NCI-H2171 (cell line): ENCODE data around the gene RPL36.
"Not testable (repeated sequence)": the region's sequence is repeated elsewhere in the genome, so short reads cannot be mapped to it uniquely, and the experiment has no call there.

ENCODE experiments used
- DNase-seq: peaks from one replicate; lab custom pipeline; 2025; lab: John Stamatoyannopoulos, UW

Gene RPL36

DNA sequence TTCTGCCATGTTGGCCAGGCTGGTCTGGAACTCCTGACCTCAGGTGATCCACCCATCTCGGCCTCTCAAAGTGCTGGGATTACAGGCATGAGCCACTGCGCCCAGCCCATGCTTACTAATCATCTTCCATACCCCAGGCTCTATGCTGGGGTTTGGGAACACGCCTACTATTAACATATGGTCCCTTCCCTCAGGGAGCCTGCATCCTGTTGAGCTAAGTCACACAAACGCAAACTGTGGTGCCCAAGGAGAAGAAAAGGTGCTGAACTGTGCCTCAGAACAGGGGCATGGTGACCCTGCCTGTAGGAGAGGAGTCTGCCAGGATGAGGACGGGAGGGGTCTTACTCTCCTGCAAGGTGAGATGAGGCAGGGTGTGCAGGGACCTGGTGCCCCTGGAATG lies 15.4 kb upstream of the RPL36 start:
- no peak for DNase-seq

DNA sequence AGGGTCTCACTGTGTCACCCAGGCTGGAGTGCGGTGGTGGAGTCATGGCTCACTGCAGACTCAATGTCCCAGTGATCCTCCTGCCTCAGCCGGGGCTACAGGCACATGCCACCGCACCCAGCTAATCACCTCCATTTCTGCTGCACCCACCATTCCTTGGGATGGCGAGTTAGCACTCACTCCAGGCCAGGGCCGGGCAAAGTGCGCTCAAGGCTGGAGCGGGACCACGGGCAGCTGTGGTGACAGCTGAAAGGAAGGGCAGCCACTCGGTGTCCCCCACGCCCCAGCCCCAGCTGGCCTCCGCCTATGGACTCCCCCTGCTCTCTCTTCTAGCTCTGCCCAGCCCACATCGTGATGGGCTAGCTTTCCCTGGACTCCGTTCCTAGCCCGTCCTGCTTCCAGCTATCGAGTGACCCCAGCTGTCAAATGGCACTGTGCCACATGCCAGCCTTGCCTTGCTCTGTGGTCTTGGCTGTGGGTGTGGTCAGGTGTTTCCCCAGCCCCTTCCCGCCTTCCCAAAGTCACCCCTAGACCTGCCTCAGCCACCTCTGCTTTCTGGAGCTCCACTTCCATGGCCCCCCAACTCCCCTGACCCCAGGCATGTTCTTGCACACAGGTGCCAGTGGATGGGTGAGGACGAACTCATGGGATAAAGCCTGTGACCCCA lies 13.9 kb upstream of the RPL36 start:
- no peak for DNase-seq

DNA sequence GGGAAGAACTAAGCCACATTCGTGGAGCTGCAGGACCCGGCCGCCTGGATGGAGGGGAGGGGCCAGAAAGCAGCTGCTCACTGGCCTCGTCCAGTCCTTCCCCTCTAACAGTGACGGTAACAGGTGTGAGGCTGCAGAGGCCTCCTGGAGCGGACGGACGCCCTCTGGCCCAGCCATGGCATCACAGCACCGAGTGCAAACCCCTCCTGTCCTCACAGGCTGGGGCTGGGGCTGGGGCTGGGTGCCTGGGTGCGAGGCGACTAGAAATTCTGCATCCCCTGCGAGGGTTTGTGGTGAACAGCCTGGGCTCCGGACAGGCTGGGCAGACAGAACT lies 13.4 kb upstream of the RPL36 start:
- no peak for DNase-seq

DNA sequence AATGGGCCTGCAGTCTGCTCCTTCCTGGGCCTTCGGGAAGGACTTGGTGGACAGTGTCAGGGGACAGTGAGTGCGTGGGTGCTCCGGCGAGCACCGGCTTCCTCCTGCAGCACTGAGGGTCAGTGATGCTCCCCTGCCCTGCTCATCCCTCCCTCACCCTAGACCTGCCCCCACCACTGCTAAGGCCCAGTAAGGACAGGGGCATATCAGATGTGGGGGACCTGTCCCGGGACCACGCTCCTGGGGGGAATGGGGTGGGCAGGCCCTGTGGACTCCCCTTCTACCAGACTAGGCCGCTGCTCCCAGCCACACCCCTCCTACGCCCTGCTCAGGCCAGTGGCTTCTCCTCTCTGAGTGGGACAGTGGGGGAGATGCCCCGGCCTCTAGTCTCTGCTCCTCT lies 13.0 kb upstream of the RPL36 start:
- no peak for DNase-seq

DNA sequence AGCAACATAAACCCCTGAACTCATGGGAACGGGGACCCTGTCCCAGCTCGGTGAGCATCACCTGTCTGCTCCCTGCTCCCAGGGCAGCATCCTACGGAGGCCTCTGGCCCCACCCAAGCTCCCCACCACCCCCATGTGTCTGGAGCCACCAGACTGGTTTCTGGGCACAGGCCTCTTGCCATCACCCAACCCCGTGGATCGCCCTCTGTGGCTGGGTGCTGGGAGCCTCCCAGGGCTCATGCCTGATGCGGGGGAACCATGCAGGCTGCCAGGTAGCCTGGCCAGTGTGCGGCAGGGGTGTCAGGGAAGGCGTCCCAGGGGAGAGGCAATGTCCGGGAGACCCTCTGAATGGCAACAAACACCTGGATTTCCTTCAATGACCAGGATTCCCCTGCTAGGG lies 12.5 kb upstream of the RPL36 start:
- no peak for DNase-seq

- no peak for DNase-seq
Observed at GRCh38 chr19:5678071-5678718, 11.9 kb upstream of the RPL36 start.

DNA sequence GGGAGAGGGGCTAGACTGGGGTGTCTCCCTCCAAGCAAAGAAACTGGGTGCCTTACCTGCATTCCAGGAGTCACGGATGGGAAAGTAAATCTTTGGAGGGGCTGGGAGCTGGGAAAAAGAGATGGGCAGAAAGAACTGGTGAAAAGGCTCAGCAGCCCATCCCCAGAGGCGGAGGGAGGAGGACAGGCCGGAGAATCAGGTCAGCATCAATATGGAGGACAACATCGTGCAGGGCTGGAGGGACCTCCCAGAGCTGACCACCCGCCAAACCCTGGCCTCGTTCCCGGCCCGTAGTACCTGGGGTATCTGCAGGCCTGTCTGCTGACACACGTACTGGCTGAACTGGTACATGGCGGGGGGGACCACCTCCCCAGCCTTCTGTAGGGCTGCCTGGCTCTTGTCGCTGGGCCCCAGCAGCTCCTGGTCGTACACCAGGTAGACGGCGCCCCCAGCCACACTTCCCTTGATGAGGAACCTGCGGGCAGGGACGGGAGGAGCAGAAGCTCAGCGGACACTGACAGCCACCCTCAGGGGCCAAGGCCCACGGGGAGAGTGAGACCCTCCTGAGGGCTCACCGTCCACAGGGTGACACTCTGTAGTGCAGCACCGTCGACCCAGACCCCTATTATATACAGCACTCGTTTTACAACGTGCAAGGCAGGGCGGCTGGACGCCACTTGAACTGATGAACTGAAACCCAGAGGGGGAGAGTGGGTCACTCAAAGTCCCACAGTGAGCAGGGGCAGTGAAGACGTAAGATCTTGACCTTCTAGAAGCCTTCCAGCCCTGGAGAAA lies 10.6 kb upstream of the RPL36 start:
- no peak for DNase-seq

DNA sequence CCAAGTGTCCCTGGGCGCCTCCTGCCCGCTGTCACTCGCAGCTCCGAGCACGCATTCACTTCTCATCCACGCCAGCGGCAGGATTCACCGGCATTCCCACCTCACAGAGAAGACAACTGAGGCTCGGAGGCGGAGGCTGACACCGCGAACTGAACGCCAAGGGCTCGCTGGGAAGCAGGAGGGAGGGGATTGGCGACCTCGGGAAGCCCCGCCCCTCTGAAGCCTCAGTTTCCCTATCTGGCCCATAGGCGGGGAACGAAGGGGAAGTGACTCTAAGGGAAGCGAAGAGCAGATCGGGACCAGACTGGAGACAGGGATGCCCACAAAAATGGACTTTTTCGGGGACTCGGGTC lies 10.0 kb upstream of the RPL36 start:
- no peak for DNase-seq

DNA sequence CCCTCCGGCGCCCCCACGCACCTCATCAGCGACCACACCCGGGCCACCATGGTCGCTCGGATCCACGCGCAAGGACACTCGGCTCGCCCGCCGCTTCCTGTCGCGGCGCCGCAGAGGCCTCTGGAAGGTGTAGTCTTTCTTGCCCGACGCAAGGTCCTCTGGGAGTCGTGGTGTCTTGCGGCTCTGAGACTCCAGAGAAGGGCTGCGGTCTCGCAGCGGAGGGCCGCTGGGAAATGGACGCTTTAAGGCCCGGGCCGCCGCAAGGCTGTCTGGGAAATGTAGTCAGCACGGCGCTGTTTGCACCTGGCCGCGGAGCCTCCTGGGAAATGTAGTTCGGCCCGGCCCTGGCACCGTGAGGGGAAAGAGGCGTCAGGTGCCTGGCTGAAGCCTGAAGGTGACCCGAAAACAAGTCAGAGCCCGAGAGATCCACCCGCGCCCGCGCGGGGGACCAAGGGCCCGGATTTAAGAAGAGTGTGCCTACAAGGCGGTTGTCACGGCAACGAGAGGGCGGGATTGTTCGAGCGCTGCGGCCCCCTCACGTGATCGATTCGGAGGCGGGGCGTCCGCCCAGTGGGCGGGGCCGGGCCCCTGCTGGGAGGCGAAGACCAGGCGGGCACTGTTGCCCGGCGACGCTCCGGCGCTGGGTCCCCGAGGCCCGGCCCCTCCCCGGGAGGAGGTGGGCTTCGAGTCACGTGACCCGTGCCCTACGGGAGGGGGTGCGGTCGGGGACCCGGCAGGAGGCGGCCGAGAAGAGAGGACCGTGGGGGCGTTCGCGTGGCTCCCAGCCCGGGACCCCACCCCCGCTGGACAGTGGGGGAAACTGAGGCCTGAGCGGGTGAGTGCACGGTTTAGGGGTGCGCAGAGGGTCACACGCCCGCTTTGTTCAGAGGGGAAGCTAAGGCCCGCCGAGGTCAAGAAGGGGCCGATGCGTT lies 9.4 kb upstream of the RPL36 start, which contains the start of the genes HSD11B1L and MICOS13:
Gene HSD11B1L (plus strand): TSS at position 591 of the 932 bp plus-strand sequence. CDS start 3,806 bp downstream, outside the sequence.
Gene MICOS13 (minus strand): TSS at position 80 of the 932 bp plus-strand sequence. CDS start 30 bp downstream, at position 50.
- DNase-seq: peak; percentile 99

GRCh38 chr19:5681391-5682106 lies 8.5 kb upstream of the RPL36 start:
- no peak for DNase-seq

GRCh38 chr19:5682107-5682482 lies 8.0 kb upstream of the RPL36 start:
- DNase-seq: no peak

DNA sequence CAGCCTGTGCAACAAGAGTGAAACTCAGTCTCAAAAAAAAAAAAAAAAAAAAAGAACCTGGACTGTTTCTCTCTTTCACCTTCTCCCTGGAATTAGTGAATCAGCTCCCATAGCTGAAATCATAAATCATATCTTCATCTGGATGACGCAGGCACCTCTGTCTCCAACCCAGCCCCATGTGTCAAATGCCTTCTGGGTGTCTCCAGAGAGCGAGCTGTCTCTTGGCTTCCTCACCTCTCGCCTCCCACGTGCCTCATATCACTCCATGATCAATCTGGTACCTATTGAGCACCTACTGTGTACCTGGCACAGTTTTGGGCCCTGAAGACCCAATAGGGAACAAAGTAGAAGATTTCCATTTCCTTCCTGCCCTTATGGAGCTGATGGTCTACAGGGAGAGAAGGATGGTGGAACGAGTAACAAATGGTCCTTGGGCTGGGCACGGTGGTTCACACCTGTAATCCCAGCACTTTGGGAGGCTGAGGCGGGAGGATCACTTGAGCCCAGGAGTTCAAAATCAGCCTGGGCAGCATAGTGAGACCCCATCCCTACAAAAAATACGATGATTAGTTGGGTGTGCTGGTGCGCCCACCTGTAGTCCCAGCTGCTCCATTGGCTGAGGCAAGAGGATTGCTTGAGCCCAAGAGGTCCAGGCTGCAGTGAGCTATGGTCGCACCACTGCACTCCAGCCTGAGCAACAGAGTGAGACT lies 6.8 kb upstream of the RPL36 start:
- DNase-seq: no peak

DNA sequence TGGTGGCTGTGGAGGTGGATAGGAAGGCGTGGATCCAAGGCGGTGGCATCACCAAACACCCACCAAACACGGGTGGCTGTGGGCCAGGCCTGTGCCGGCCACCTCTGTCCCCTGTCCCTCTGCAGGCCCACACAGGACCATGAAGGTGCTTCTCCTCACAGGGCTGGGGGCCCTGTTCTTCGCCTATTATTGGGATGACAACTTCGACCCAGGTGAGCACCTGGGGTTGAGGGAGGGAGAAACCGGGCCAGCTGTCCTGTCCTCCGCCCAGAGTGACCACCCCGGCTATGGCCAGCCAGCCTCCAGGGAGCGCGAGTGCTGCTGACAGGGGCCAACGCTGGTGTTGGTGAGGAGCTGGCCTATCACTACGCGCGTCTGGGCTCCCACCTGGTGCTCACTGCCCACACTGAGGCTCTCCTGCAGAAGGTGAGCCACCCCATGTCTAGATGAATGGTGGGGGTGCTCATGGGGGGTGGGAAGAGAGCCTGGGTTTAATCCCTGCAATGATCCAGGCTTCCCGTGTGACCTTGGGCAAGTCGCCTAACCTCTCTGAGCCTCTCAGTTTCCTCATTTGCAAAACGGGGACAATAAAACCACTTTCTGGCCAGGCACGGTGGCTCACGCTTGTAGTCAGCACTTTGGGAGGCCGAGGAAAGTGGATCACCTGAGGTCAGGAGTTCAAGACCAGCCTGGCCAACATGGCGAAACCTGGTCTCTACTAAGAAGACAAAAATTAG lies 5.2 kb upstream of the RPL36 start:
- no peak for DNase-seq

GRCh38 chr19:5686326-5686646 lies 3.8 kb upstream of the RPL36 start:
- no peak for DNase-seq

DNA sequence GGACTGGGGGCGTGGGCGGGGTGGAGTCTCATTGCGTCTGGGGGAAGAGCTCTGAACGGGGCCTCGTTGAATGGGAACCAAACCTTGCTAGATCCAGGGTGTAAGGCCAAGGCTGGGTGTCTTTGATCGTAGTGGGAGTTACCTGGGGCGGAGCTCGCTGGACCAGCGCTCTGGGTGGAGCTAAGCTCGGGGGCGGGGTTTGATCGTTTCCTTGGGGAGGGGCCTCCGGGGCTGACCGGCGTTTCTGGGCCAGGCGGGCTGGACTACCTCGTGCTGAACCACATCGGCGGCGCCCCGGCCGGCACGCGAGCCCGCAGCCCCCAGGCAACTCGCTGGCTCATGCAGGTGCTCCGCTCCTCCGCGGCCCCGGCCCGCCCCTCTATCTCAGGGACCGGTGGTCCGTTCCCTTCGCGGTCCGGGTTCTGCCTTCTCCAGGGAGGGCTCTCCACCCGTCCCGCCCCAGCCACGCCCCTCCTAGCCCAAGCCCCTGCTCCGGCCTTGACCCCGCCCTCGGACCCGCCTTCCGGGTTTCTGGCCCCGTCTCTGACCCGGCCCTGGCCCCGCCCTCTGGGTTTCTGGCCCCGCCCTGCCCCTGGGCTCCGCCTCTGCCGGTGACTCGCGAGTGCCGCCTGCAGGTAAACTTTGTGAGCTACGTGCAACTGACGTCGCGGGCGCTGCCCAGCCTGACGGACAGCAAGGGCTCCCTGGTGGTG lies 3.3 kb upstream of the RPL36 start:
- DNase-seq: peak; percentile 88

GRCh38 chr19:5687360-5688198 lies 2.5 kb upstream of the RPL36 start:
- DNase-seq: no peak

GRCh38 chr19:5688262-5688881 lies 1.7 kb upstream of the RPL36 start:
- DNase-seq: not testable (repeated sequence)
